HG03460 (cell line): ENCODE data around the gene ATP2C2.
"Not testable (repeated sequence)": the region's sequence is repeated elsewhere in the genome, so short reads cannot be mapped to it uniquely, and the experiment has no call there.

ENCODE experiments used
- ATAC-seq: cut with Tn5 transposase; IDR thresholded peaks from one replicate; pipeline ENCODE4 v1.9.1; 2021; ENCODE audit not compliant: unreplicated experiment

ATP2C2 gene

GRCh38 chr16:84448444-84448843, 80.1 kb downstream of the ATP2C2 start:
- no peak for ATAC-seq

GRCh38 chr16:84449156-84450140, 81.1 kb downstream of the ATP2C2 start:
- ATAC-seq = no peak

- ATAC-seq = no peak
Measured at GRCh38 chr16:84450176-84450865, 82.0 kb downstream of the ATP2C2 start.

GRCh38 chr16:84451010-84451676, 82.8 kb downstream of the ATP2C2 start:
- not testable (repeated sequence) for ATAC-seq

GRCh38 chr16:84451781-84452180, 83.4 kb downstream of the ATP2C2 start:
- ATAC-seq = no peak

- no peak for ATAC-seq
Measured at GRCh38 chr16:84453061-84453752, 84.9 kb downstream of the ATP2C2 start.

GRCh38 chr16:84454611-84455010, 86.3 kb downstream of the ATP2C2 start:
- ATAC-seq = no peak

GRCh38 chr16:84455031-84455430, 86.7 kb downstream of the ATP2C2 start:
- ATAC-seq = no peak

GRCh38 chr16:84458606-84459532, 90.5 kb downstream of the ATP2C2 start:
- no peak for ATAC-seq

- no peak for ATAC-seq
Measured at GRCh38 chr16:84459533-84459894, 91.2 kb downstream of the ATP2C2 start.

- no peak for ATAC-seq
Measured at GRCh38 chr16:84459941-84460405, 91.6 kb downstream of the ATP2C2 start.

- no peak for ATAC-seq
Measured at GRCh38 chr16:84460406-84461028, 92.2 kb downstream of the ATP2C2 start.

GRCh38 chr16:84461029-84461412, 92.7 kb downstream of the ATP2C2 start:
- no peak for ATAC-seq

- ATAC-seq = no peak
Measured at GRCh38 chr16:84461413-84462295, 93.3 kb downstream of the ATP2C2 start.

GRCh38 chr16:84462296-84463210, 94.2 kb downstream of the ATP2C2 start:
- ATAC-seq = no peak

- ATAC-seq = no peak
Measured at GRCh38 chr16:84463221-84463620, 94.9 kb downstream of the ATP2C2 start.

GRCh38 chr16:84464116-84464515, 95.8 kb downstream of the ATP2C2 start:
- no peak for ATAC-seq
